LNCaP clone FGC (cell line): ENCODE measurements around the gene PERCC1.

Experiments
- DNase-seq: peaks from one replicate; pipeline ENCODE4 v3.0.0-alpha.2; 2011; ENCODE audit warnings: low read depth
- H3K4me3 ChIP-seq: 2 replicates; pipeline ENCODE4 v1.5.1; 2011; ENCODE audit warnings: mild to moderate bottlenecking, low read depth, low read length, control low read depth
- TF ChIP-seq, protein P1 (sequence below): IDR thresholded peaks from 2 replicates; pipeline ENCODE4 v1.5.1; 2012; ENCODE audit warnings: mild to moderate bottlenecking; ENCODE audit not compliant: control insufficient read depth, insufficient read depth; ENCODE audit errors: extremely low read depth

The PERCC1 gene

DNA sequence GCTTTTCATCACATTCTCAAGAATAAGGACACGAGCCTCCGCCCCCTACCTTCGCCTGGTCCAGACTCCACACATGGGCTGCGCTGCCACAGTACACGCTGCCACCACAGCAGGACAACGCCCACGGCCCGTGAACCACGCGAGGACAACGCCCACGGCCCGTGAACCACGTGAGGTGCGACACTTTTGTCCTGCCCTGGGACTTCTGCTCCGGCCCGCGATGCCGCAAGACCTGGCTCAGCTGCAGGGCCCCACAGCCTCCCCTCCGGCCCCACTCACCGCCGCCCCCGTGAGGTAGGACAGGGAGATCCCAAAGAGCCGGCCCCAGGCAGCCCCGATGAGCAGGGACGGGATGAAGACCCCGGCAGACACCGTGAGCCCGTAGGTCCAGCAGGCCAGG is 19.3 kb downstream of the PERCC1 start:
- TF ChIP-seq, protein P1, sequence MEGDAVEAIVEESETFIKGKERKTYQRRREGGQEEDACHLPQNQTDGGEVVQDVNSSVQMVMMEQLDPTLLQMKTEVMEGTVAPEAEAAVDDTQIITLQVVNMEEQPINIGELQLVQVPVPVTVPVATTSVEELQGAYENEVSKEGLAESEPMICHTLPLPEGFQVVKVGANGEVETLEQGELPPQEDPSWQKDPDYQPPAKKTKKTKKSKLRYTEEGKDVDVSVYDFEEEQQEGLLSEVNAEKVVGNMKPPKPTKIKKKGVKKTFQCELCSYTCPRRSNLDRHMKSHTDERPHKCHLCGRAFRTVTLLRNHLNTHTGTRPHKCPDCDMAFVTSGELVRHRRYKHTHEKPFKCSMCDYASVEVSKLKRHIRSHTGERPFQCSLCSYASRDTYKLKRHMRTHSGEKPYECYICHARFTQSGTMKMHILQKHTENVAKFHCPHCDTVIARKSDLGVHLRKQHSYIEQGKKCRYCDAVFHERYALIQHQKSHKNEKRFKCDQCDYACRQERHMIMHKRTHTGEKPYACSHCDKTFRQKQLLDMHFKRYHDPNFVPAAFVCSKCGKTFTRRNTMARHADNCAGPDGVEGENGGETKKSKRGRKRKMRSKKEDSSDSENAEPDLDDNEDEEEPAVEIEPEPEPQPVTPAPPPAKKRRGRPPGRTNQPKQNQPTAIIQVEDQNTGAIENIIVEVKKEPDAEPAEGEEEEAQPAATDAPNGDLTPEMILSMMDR: no peak
- DNase-seq: no peak
- no peak overlapping the region for H3K4me3 ChIP-seq

DNA sequence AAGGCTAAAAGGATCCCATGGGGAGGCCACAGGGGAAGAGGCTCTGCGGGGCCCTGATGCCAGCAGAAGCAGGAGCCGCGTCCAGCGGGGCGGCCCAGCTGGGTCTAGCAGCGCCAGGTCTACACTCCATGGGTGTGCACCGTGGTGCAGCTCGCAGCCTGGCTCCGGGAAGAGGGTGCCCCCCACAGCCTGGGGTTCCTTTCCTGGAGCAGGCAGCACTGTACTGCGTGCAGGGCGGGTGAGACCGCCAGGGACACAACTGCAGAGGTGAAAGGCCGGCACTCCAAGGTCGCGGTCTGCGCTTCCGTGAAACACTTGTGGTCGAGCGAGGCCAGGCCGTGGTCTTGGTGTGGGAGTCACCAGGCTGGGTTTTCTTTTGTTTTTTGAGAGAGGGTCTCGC is 20.0 kb downstream of the PERCC1 start:
- TF ChIP-seq, protein P1: no peak
- DNase-seq: no peak
- H3K4me3 ChIP-seq: no peak overlapping the region

DNA sequence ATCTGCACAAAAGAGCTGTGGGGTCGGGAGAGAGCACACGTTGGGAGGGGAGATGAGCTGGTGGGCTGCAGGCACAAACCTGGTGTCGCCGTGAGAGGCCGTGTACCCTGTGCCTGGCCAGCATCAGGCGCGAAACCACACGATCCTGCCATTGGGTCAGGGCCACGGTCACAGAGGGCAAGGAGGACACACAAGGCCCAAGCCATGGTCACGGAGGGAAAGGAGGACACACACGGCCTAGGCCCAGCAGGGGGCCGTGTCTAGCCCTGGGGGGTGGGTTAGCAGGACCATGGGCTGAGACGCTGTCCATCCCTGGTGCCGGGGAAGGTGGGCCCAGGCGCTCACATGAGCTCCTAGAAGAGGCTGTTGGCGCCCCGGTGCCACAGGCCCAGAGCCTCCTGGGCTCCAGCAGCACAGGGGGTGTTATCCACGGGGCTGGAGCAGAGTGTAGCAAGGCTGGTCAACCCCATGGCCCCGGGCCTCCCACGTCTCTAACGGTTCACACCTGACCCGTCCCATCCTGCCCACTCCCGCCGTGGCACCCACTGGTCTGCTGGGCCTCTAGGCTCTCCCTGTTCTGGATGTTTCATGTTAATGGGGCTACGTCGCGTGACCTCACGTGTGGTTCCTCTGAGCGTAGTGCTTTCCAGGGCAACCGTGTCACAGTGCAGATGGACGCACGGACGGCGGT is 21.0 kb downstream of the PERCC1 start:
- TF ChIP-seq, protein P1: no peak
- no peak overlapping the region for H3K4me3 ChIP-seq

DNA sequence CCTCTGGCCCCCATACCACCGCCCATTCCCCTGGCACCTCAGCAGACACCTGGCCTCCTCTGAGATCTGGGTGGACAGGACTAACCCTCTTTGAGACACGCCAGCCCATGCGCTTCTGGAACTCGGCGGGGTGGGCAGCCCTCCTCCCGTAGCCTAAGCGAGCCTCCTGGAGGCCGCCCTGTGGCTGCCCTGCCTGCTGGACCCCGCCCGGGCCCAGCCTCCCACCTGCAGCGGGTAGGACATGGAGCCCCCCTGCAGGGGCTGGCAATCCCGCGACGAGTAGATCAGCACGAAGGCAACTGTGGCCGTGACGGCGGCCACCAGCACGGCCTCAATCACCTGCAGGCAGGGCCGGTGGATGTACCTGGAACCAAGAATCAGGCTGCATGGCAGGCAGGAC is 21.7 kb downstream of the PERCC1 start:
- no peak overlapping the region for H3K4me3 ChIP-seq
- no peak for DNase-seq
- TF ChIP-seq, protein P1: no peak

More for the DNA sequence above, 21.0 kb downstream of the PERCC1 start:
- DNase-seq: no peak

DNA sequence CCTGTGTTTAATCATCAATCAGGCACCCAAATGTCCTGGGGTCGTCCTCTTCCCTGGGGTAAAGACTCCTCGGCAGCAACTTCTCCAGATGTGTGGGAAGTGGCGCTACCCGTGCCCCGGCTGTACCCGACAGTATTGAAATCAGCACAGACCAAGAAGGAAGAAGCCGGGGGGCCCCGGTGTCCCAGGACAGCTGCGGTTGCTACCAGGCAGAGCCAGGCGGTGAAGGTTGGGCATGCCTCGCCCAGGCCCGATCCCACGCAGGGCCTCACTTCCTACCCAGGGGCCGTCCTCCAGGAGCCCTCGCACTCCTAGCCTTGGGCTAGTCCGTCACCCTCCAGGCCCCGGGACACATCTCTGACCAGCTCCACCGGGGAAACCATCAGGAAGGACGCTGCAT is 22.4 kb downstream of the PERCC1 start:
- TF ChIP-seq, protein P1: no peak
- no peak overlapping the region for H3K4me3 ChIP-seq
- DNase-seq: no peak

DNA sequence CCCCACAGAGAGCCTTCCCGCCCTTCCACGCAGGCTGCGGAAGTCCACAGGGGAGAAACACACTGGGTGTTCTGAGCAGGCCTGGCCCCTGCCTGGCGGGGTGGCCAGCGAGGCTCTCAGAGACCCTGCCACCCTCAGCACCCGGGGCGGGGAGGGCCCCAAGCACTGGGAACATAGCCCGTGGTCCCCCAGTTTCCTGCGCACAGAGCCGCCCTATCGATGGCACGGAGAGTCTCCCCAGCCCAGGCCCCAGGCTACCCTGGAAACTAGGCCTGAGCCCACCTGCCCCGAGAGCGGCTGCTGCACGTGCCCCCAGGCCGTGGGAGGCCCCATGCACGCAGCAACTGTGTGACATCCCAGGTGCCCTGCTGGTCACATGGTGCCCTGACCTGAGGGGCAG is 23.7 kb downstream of the PERCC1 start:
- H3K4me3 ChIP-seq: no peak overlapping the region
- TF ChIP-seq, protein P1: no peak
- DNase-seq: no peak

DNA sequence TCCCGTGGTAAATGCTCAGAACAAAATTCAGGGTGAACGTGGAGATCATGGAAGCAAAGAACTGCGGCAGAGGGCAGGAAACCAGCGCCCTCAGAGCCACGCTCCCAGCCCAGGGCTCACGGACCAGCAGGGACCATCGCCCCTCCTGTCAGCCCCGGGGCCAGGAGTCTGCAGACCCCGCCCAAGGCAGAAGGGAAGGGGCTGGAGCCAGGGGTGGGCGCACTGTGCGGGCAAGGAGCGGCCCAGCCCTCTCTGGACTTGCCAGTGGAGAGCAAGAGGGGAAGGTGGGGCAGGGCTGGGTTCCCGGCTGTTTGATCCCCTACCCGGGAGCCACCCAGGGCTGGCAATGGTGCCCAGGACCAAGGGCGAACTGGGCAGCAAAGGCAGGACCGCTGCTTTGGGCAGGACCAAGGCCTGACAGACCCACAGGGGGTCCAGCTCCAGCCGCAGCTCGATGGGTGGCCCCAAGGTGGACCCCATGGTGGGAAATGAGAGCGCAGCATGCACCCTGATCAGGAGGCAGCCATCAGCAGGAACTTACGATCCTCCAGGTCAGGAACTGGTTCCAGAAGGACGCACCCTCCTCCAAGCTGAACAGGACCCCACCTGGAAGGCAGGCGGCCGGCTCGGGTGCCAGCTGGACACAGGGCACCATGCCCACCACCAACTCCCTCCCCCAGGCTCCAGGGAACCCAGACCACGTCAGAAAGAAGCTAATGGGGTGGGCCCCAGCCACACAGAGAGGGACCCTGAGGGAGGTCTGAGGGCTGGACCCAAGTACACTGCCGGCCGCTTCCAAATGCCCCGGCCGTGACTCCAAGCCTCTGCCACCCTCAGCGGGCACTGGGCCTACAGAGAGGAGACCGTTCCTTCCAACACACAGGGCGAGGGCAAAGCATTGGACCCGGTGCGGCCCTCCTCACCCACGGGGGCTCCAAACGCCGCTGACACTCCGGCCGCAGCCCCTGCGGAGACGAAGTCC is 24.6 kb downstream of the PERCC1 start:
- no peak for DNase-seq
- H3K4me3 ChIP-seq: no peak overlapping the region
- TF ChIP-seq, protein P1: no peak
